HEK293T (cell line): ENCODE measurements around the gene SYT7.

Experiments used
- CTCF ChIA-PET: fragments of 350-600 bp; formaldehyde crosslinking; extraction: SDS; loops from one replicate; lab custom pipeline; 2021; ENCODE audit warnings: antibody characterized with exemption, inconsistent platforms; lab: Yijun Ruan, JAX
- POLR2A ChIA-PET: fragments of 350-600 bp; formaldehyde crosslinking; extraction: SDS; loops from one replicate; lab custom pipeline; 2020; ENCODE audit warnings: antibody characterized with exemption, inconsistent platforms; lab: Yijun Ruan, JAX
- DNase-seq: peaks from one replicate; pipeline ENCODE4 v3.0.0; 2012; ENCODE audit warnings: mixed read lengths; ENCODE audit errors: extremely low spot score
- ARNT ChIP-seq: fragments of 450-650 bp; IDR thresholded peaks from 2 replicates; pipeline ENCODE4 v1.6.1; 2017; ENCODE audit warnings: mild to moderate bottlenecking
- BHLHE40 ChIP-seq: fragments of 450-650 bp; IDR thresholded peaks from 2 replicates; pipeline ENCODE4 v1.6.1; 2016; ENCODE audit warnings: mild to moderate bottlenecking, moderate library complexity, borderline replicate concordance
- CTBP1 ChIP-seq: fragments of 450-650 bp; IDR thresholded peaks from 2 replicates; pipeline ENCODE4 v1.6.1; 2016; ENCODE audit warnings: borderline replicate concordance
- ELF4 ChIP-seq: fragments of 450-650 bp; IDR thresholded peaks from 2 replicates; pipeline ENCODE4 v1.6.1; 2017; ENCODE audit warnings: antibody characterized with exemption
- FOXA1 ChIP-seq: fragments of 450-650 bp; IDR thresholded peaks from 2 replicates; pipeline ENCODE4 v1.6.1; 2016; ENCODE audit warnings: mild to moderate bottlenecking
- FOXK2 ChIP-seq: fragments of 450-650 bp; IDR thresholded peaks from 2 replicates; pipeline ENCODE4 v1.6.1; 2016; ENCODE audit warnings: mild to moderate bottlenecking
- FOXM1 ChIP-seq: fragments of 450-650 bp; IDR thresholded peaks from 2 replicates; pipeline ENCODE4 v1.6.1; 2017; ENCODE audit warnings: mild to moderate bottlenecking, borderline replicate concordance
- HDGF ChIP-seq: fragments of 450-650 bp; IDR thresholded peaks from 2 replicates; pipeline ENCODE4 v1.6.1; 2017; ENCODE audit warnings: antibody characterized with exemption, borderline replicate concordance
- L3MBTL2 ChIP-seq: fragments of 450-650 bp; conservative IDR thresholded peaks from 2 replicates; pipeline ENCODE4 v1.6.1; 2016; ENCODE audit warnings: mild to moderate bottlenecking
- LEF1 ChIP-seq: fragments of 450-650 bp; IDR thresholded peaks from 2 replicates; pipeline ENCODE4 v1.6.1; 2017; ENCODE audit warnings: mild to moderate bottlenecking, borderline replicate concordance
- NFRKB ChIP-seq: fragments of 450-650 bp; IDR thresholded peaks from 2 replicates; pipeline ENCODE4 v1.6.1; 2016; ENCODE audit warnings: mild to moderate bottlenecking, moderate library complexity
- SP1 ChIP-seq: fragments of 450-650 bp; IDR thresholded peaks from 2 replicates; pipeline ENCODE4 v1.6.1; 2017
- SUZ12 ChIP-seq: fragments of 450-650 bp; IDR thresholded peaks from 2 replicates; pipeline ENCODE4 v1.6.1; 2016; ENCODE audit warnings: mild to moderate bottlenecking
- TARDBP ChIP-seq: fragments of 450-650 bp; IDR thresholded peaks from 2 replicates; pipeline ENCODE4 v1.6.1; 2016
- ZNF384 ChIP-seq: fragments of 450-650 bp; IDR thresholded peaks from 2 replicates; pipeline ENCODE4 v1.6.1; 2016
- TF ChIP-seq, protein P1 (sequence below): fragments of 450-650 bp; IDR thresholded peaks from 2 replicates; pipeline ENCODE4 v1.6.1; 2016

Gene SYT7

DNA sequence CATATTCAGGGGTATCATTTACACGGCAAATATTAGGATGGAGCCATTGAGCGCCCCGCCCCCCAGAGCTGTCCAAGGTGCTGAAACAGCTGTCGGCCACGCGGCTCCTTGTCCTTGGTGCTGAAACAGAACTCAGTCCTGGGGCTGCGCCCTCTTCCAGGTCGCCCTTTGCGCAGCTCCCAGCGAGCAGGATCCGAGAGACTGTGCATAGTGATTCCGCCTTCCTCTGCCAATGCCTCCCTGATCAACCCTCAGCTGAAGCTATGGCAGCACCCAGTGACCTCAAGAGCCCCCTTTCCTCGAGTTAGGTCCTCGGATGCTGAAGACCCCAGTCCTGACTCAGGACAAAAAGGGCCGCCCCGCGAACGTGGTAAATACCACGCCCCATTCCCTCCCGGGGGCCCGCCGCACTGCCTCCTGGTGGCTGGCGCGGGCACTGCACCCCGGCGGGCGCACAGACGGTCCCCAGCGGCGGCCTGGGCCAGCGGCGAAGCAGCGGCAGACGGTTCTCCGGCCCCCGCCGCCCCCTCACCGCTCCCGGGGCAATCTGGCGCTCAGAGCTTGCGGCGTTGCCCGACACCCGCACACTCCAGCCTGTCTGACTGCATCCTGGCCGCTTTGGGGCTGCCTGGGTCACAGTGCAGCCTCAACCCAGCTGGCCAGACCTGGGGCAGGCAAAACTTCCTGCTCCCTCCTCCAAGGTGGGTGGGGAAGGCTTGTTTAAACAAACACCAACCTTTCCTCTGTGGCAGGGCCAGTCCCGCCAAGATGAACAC lies 13.4 kb downstream of the SYT7 start:
- TF ChIP-seq SUZ12 (no peak), ZNF384 (no peak), ELF4 (no peak), FOXA1 (no peak), FOXK2 (no peak), SP1 (no peak), BHLHE40 (no peak), LEF1 (no peak)
- POLR2A ChIA-PET, result interaction anchor here (1.5 kb wide), 1 partner anchor 206 kb away, joined by 5 read pairs; the partner anchor contains the start of genes CYB561A3 and TMEM138
- CTCF ChIA-PET, result interaction anchor here (0.6 to 1.9 kb wide), 8 partner anchors 10 to 86 kb away, joined by 3 to 7 read pairs (median 3); no protein-coding TSS in a partner anchor
- DNase-seq, result peak; percentile 94

GRCh38 chr11:61564936-61565696 lies 15.8 kb downstream of the SYT7 start:
- CTCF ChIA-PET, result interaction anchor here (0.7 to 1.0 kb wide), 2 partner anchors 82 to 85 kb away, joined by 3 read pairs; no protein-coding TSS in a partner anchor
- TF ChIP-seq SP1, result no peak
- TF ChIP-seq HDGF, result no peak
- TF ChIP-seq ARNT, result no peak
- no peak for TF ChIP-seq SUZ12
- TF ChIP-seq FOXA1, result no peak
- TF ChIP-seq TARDBP, result no peak
- TF ChIP-seq BHLHE40, result no peak
- TF ChIP-seq CTBP1, result no peak
- TF ChIP-seq NFRKB, result no peak
- no peak for TF ChIP-seq L3MBTL2
- TF ChIP-seq, protein P1, sequence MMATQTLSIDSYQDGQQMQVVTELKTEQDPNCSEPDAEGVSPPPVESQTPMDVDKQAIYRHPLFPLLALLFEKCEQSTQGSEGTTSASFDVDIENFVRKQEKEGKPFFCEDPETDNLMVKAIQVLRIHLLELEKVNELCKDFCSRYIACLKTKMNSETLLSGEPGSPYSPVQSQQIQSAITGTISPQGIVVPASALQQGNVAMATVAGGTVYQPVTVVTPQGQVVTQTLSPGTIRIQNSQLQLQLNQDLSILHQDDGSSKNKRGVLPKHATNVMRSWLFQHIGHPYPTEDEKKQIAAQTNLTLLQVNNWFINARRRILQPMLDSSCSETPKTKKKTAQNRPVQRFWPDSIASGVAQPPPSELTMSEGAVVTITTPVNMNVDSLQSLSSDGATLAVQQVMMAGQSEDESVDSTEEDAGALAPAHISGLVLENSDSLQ, result no peak
- TF ChIP-seq FOXK2, result no peak
- TF ChIP-seq FOXM1, result no peak
- TF ChIP-seq LEF1, result no peak
- no peak for TF ChIP-seq ELF4
- no peak for TF ChIP-seq ZNF384
- DNase-seq, result no peak
- POLR2A ChIA-PET, result no interaction called here

DNA sequence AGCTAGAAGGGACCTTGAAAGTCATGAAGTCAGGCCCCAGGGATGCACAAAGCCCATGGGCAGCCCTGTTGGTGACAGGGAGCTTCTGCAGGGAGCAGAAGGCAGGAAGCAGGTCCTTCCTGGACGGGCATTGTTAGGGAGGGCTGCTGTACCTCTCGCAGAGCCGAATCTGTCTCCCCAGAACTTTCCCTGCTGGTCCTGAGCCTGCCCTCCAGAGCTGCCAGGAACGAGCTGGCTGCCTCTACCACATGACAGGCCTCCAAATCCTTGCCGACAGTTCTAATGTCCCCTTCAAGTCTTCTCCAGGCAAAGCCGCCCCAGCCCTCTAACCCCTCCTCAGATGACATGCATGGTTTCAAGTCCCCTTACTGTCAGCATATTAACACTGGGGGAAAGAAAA lies 20.1 kb downstream of the SYT7 start:
- DNase-seq, result no peak
- TF ChIP-seq FOXM1 (no peak), SP1 (no peak), ARNT (no peak), HDGF (no peak), L3MBTL2 (no peak), SUZ12 (no peak), CTBP1 (no peak), LEF1 (no peak), ELF4 (no peak), NFRKB (no peak), TARDBP (no peak), FOXA1 (no peak), FOXK2 (no peak), ZNF384 (no peak), BHLHE40 (no peak)
- TF ChIP-seq, protein P1, result no peak
- ChIA-PET POLR2A (no interaction called here), CTCF (no interaction called here)

DNA sequence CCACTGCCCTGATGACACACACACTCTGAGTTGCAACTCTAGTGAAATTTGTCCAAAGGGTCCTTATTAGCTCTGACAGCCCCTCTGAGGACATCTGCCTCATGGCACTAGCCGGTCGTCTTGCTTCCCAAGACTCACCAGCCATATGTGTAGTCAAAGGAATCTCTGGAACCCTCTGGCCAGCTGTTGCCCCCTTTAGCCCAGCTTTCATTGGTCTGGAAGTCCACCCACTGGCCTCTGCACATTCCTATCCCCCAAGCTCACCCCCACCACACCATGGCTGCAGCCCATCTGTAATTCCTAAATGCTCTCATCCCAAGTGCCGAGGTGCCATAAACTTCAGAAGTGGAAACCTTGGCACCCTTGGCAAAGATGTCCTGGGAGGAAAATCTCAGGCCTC lies 24.3 kb downstream of the SYT7 start:
- CTCF ChIA-PET, result interaction anchor here (0.7 kb wide), 1 partner anchor 363 kb away, joined by 3 read pairs; no protein-coding TSS in a partner anchor
- POLR2A ChIA-PET, result no interaction called here
- TF ChIP-seq FOXA1 (no peak), FOXM1 (no peak), NFRKB (no peak), SP1 (no peak), L3MBTL2 (no peak), TARDBP (no peak), BHLHE40 (no peak), HDGF (no peak), ZNF384 (no peak), SUZ12 (no peak), ELF4 (no peak), FOXK2 (no peak), ARNT (no peak), CTBP1 (no peak), LEF1 (no peak)
- TF ChIP-seq, protein P1, result no peak
- DNase-seq, result no peak

GRCh38 chr11:61555978-61556377 lies 24.9 kb downstream of the SYT7 start:
- ChIA-PET POLR2A (no interaction called here), CTCF (no interaction called here)
- TF ChIP-seq SUZ12 (no peak), FOXM1 (no peak), FOXK2 (no peak), TARDBP (no peak), ZNF384 (no peak), SP1 (no peak), FOXA1 (no peak), HDGF (no peak), LEF1 (no peak)
- TF ChIP-seq, protein P1, result no peak
- DNase-seq, result no peak
